Erythroblast (primary cell): Measurements from ENCODE around the gene CCNY.
"Not testable (repeated sequence)": the region's sequence is repeated elsewhere in the genome, so short reads cannot be mapped to it uniquely, and the experiment has no call there.

Experiments used
- DNase-seq, 2 experiments: peaks; one replicate each; lab custom pipeline; 2025; lab: John Stamatoyannopoulos, UW
- GATA1 ChIP-seq: IDR thresholded peaks from 2 replicates; pipeline ENCODE4 v1.6.1; 2011; ENCODE audit warnings: low read depth, mild to moderate bottlenecking, control low read depth, low read length, moderate library complexity
- POLR2A ChIP-seq: IDR thresholded peaks from 2 replicates; pipeline ENCODE4 v1.6.1; 2011; ENCODE audit warnings: mild to moderate bottlenecking, low read length

CCNY gene

DNA sequence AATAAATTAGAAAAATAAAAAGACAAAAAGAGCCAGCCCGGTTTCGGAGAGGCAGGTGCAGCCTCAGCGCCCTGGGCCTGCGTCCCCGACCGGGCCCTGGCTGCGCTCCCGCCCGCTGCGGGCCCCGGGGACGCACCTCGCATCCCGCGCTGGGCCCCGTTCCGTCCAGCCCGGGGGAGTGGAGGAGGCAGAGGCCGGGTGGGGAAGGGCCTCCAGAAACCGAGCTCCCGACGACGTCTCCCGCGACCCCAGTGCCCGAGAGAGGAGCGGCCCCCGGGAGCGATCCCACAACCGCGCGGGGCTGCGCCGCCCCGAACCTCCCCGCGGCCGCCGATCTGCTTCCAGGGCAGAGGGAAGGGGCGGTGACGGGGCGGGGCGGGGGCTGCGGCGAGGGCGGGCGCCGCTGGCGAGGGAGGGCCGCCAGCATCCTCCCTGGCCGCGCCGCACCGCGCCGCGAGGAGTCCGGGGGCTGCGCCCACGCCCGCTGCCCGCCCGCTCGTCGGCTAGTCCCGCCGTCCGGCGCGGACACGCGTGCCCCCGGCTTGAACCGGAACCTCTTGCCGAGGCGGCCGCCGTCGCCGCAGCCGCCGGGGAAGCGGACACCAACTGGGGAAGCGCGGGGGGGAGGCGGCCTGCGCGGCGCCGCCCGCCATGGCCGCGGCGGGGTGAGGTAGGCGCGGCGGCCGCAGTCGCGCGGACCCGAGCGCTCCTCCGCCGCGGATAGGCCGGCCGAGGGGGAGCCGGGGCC, at the start of gene CCNY:
Gene CCNY, plus strand, starts transcription at position 426 of the 748 bp plus-strand sequence. CDS start 545 bp downstream, outside the sequence.
- TF ChIP-seq POLR2A (peak; percentile 58), GATA1 (no peak)
- DNase-seq, result peak; percentile 83 to 89

DNA sequence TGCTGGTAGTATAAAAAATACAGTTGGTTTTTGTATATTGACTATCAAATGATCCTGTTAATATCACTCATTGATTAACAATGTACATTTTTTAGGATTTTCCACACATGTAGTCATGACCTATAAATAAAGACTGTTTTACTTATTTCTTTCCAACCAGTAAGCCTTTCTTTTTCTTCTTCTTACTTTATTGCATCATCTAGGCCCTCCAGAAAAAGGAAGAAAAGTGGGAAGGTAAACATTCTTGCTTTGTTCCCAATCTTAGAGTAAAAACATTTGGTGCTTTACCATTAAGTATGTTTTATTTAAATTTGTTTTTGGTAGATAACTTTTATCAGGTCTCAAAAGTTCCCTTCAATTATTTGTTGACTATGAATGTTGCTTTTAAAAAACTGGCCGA, 47.1 kb upstream of the CCNY start:
- TF ChIP-seq POLR2A, result no peak
- no peak for TF ChIP-seq GATA1
- DNase-seq, result no peak

DNA sequence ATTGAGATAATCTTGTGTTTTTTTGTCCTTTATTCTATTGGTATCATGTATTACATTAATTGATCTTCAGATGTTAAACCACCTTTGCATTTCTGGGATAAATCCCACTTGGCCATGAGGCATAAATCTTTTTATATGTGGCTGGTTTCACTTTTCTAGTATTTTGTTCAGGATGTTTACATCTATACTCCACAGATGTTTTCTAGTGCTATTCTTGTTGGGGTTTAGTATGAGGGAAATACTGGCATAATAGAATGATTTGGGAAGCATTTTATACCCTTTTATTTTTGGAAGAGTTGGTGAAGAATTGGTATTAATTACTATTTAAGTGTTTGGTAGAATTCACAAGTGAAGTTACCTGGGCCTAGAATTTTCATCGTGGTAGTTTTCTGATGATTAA, 41.8 kb upstream of the CCNY start:
- TF ChIP-seq POLR2A (no peak), GATA1 (no peak)
- no peak for DNase-seq

DNA sequence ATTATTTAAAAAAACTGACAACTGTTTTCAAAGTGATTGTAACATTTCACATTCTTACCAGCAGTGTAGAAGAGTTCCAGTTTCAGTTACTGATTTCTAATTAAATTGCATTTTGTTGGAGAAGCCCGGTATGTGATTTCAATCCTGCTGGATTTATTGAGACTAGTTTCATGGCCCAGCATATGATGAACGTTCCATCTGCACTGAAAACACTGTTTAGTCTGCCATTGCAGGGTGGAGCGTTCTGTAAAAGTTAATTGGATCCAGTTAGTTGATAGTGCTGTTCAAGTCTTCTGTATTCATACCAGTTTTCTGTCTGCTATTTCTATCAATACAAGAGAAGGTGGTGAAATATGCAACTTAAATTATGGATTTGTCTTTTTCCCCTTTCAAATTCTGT, 37.3 kb upstream of the CCNY start:
- TF ChIP-seq GATA1, result no peak
- DNase-seq, result no peak

DNA sequence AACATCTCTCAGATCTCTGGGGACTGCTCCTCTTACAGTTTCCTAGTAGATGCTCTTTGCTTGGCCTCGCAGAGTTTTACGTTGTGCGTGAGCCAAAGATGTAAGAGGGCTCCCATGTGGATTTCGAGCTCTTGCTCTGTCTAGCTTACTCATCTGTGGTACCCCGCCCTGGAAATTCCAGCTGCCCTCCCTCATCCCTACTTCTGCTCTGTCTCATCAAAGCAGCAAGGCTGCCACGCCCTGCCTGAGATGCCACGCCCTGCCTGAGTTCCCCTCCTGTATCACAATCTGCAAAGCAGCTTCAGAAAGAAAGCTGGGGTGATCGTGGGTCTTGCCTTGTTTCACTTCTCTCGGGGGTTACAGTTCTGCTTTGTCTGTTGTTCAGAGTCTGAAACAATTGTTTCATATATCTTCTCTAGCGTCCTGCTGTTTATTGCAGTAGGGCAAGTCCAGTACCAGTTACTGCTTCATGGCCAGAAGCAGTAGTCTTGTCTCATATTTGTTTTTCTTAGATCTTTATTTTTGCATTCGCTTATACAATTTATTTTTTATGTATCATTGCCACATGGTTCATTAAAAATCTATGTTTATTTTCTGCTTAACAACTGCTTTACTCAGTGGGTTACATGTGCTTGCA, 36.1 kb upstream of the CCNY start:
- DNase-seq, result peak; percentile 27 to 43
- TF ChIP-seq POLR2A, result no peak
- TF ChIP-seq GATA1, result no peak

DNA sequence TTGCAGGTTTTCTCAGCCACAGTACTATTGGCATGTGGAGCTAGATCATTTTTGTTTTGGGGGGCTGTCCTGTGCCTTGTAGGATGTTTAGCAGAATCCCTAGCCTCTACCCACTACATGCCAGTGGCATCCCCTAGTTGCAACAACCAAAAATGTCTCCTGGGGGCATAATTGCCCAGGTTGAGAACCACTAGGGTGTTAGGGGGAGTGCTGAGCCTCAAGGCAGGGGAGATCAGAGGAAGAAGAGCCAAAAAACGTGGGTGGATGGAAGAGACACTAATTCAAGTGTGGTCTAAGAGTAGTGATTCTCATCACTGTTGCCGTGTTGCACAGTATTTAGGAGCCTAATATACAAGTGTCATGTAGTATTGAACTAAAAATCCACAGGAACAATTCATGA, 31.7 kb upstream of the CCNY start:
- no peak for TF ChIP-seq POLR2A
- TF ChIP-seq GATA1, result no peak
- peak in 1 of 2 experiments; percentile 4 for DNase-seq

DNA sequence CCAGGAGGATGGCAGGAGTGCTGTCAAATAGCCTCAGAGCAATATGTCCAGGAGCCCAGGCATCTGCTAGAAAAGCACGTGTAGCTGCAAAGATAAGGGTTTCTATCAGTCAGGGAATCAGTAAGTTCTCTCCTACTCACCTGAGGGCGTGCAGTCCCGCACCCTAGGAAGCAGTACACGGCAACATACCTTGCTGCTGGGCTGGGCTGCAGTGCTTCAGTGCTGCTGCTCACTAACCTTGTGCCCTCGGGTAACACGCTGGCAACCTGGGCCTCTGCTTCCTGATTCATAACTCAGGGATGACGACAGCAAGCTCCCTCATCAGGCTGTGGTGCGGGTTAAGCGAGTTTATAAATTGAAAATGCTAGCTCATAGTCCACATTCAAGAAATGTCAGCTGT, 29.5 kb upstream of the CCNY start:
- no peak for DNase-seq
- TF ChIP-seq GATA1, result no peak

DNA sequence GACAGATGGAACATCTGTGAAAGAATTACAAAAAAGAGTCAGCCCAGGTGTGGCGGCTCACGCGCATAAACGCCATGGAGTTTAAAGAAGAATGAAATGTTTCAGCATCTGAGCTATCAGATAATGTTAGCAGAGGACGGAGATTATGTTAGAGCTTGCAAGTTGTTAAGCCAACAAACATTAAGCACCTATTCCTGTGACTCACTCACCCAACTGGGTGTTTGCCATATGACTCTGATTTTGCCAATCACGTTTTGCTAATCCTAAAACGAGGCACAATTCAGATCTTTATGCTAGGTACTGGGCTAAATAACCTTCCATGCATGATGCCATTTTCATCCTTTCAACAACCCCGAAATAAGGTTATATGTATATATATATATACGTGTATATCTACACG, 29.0 kb upstream of the CCNY start:
- no peak for DNase-seq
- no peak for TF ChIP-seq POLR2A
- TF ChIP-seq GATA1, result no peak

DNA sequence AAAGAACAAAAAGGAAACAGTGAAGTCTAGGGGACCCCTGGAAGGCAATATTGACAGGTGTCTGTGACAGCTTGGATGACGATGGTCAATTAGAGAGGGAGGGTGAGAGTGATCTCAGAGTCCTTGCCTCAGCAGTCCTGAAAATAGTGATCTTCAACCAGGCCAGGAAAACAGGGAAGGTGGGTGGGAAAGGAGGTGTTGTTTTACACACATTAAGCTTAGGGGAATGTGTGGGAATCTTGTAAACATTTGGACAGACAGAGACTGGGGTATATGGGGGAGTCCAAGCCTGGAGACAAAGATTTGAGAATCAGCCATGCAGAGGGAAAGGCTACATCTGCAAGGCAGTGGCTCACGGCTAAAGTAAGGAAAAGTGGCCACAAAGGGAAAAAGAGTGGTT, 27.5 kb upstream of the CCNY start:
- TF ChIP-seq GATA1 (no peak), POLR2A (no peak)
- DNase-seq, result no peak

DNA sequence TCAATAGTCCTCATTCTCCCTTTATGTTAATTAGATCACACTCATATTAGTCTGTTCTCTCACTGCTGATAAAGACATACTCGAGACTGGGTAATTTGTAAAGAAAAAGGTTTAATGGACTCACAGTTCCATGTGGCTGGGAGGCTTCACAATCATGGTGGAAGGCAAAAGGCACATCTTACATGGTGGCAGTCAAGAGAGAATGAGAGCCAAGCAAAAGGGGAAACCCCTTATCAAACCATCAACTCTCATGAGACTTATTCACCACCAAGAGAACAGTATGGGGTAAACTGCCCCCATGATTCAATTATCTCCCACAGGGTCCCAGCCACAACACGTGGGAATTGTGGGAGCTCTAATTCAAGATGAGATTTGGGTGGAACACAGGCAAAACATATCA, 22.2 kb upstream of the CCNY start:
- not testable (repeated sequence) for DNase-seq

DNA sequence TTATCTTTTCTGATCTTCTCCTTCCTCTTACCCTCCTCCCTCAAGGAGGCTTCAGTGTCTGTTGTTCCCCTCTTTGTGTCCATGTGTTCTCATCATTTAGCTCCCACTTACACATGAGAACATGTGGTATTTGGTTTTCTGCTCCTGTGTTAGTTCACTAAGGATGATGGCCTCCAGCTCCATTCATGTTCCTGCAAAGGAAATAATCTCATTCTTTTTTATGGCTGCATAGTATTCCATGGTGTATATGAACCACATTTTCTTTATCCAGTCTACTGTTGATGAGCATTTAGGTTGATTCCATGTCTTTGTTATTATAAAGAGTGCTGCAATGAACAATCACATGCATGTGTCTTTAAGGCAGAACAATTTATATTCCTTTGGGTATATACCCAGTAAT, 21.1 kb upstream of the CCNY start:
- not testable (repeated sequence) for DNase-seq

DNA sequence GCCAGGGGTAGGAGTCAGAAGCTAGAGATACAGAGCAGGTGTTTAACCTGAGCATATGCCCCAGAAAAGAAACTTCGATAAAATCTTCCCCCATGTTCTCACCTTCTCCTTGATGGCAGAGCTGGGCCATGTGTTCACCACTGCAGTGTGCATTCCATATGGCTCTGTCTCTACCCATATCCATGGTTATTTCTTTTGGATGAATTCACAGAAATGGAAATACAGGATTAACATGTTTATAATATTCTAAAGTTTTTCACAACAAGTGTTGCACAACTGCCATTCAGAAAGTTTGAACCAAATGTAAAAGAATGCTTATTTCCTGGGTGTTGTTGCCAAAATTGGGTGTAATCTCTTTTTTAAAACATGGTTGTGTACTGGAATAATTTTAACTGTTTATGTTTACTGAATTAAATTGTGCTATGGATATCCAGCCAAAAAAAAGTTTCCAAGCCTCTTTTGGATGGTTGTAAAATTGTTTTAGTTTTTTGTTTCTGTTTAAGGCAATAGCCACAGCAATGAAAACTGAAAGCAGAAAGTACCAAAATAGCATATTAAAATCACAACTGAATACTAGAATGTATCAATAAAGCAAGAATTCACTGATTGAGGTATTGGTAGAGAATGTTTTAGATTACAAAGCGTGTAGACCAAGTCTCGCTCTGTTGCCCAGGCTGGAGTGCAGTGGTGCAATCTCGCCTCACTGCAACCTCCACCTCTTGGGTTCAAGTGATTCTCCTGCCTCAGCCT, 19.9 kb upstream of the CCNY start:
- TF ChIP-seq GATA1 (no peak), POLR2A (no peak)
- no peak for DNase-seq

DNA sequence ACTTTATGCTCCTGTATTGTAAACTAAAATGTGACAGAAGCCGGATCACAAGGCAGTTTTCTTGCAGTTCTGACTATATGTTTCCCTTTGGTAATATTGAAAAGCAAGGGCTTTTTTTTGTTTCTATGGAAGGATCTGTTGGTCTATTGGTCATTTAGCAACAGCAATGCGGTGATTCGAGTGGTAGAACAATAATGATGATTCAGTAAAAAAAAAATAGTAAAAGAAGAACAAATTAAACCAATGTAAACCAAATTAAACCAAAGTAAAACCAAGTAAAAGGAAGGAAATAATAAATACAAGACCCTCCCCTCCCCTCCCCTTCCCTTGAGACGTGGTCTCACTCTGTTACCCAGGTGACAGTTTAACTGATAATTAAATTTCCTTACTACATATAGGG, 17.8 kb upstream of the CCNY start:
- TF ChIP-seq POLR2A (no peak), GATA1 (no peak)
- no peak for DNase-seq

DNA sequence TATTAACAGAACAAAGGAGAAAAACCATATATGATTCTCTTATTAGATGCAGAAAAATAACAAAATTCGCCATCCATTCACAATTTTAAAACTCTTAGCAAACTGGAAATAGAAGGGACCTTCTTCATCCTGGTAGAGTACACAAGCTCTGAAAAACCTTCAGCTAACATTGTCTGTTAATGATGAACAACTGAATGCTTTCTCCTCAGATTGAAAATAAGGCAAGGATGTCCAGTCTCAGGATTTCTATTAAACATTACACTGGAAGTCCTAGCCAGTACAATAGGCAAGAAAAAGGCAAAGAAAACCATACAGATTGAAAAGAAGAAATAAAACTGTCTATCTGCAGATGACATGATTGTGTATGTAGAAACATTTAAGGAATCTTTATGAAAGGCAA, 16.0 kb upstream of the CCNY start:
- TF ChIP-seq POLR2A (no peak), GATA1 (no peak)
- DNase-seq, result no peak

DNA sequence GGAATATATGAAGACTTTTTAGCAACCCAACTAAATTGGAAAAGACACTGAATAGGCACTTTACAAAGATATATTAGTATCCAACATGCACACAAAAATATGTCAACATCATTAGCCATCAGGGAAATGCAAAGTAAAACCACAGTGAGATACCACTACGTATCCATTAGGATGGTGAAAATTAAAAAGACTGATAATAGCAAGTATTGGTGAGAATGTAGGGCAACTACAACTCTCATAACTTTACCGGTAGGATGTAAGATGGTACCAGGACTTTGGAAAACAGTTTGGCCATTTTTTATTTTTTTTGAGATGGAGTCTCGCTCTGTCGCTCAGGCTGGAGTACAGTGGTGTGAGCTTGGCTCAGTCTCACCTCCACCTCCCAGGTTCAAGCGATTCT, 13.7 kb upstream of the CCNY start:
- TF ChIP-seq POLR2A, result no peak
- TF ChIP-seq GATA1, result no peak
- no peak for DNase-seq
